H1 (cell line): ENCODE results near the gene AIG1. TPM values are rescaled to one million over a fixed set of nuclear protein-coding genes. Genes with fewer than 3 reads are reported as not detected.

Source experiments
- CTCF ChIA-PET: fragments of 300-600 bp; sonication (Branson Sonifier 250); formaldehyde crosslinking; loops from one replicate; lab custom pipeline; 2021; ENCODE audit not compliant: partially characterized antibody; lab: Charles Lee
- POLR2A ChIA-PET: fragments of 300-600 bp; sonication (Branson Sonifier 250); formaldehyde crosslinking; loops from one replicate; lab custom pipeline; 2021; ENCODE audit warnings: inconsistent platforms; ENCODE audit not compliant: partially characterized antibody; lab: Charles Lee
- DNase-seq, 2 experiments: peaks; one replicate each; pipeline versions ENCODE4 v3.0.0 to v3.0.0-alpha.2; 2010 to 2022; ENCODE audit warnings: low spot score in 2 of 2, low read depth in 1 of 2, mixed read lengths in 1 of 2
- FAIRE-seq: peaks from 2 replicates; lab custom pipeline; 2011; peaks lifted over from hg19 to GRCh38; lab: Jason Lieb, UNC
- H2AFZ ChIP-seq: 2 replicates; pipeline ENCODE4 v1.8.1; 2012; ENCODE audit warnings: low read length, inconsistent platforms
- H2AK5ac ChIP-seq: 2 replicates; pipeline ENCODE4 v1.6.1; 2013; ENCODE audit warnings: low read depth, low read length
- H2BK120ac ChIP-seq: replicated peaks from 2 replicates; pipeline ENCODE3; 2013; ENCODE audit warnings: low read depth, low read length, inconsistent platforms
- H2BK12ac ChIP-seq: 2 replicates; pipeline ENCODE4 v1.6.1; 2013; ENCODE audit warnings: low read depth, low read length
- H2BK15ac ChIP-seq: 2 replicates; pipeline ENCODE4 v1.6.1; 2013; ENCODE audit warnings: low read length
- H2BK20ac ChIP-seq: 2 replicates; pipeline ENCODE4 v1.6.1; 2013; ENCODE audit warnings: low read length
- H2BK5ac ChIP-seq: 2 replicates; pipeline ENCODE4 v1.6.1; 2013; ENCODE audit warnings: low read depth, low read length
- H3K14ac ChIP-seq: 2 replicates; pipeline ENCODE4 v1.6.1; 2013; ENCODE audit warnings: inconsistent platforms; ENCODE audit not compliant: insufficient read length
- H3K18ac ChIP-seq: 2 replicates; pipeline ENCODE4 v1.6.1; 2013; ENCODE audit warnings: low read length; ENCODE audit errors: extremely low read depth
- H3K23ac ChIP-seq: 2 replicates; pipeline ENCODE4 v1.6.1; 2013; ENCODE audit warnings: inconsistent platforms; ENCODE audit not compliant: insufficient read length
- H3K23me2 ChIP-seq: 2 replicates; pipeline ENCODE4 v1.6.1; 2013; ENCODE audit warnings: low read depth, low read length
- H3K27ac ChIP-seq: 2 replicates; pipeline ENCODE4 v1.6.1; 2011; ENCODE audit warnings: low read depth, low read length, inconsistent platforms
- H3K27me3 ChIP-seq, 4 experiments: replicated peaks in 1 of 4; 1 replicate in 1 of 4; 2 replicates in 3 of 4; pipeline versions ENCODE4 v1.6.1 to v1.8.1; 2011 to 2013; ENCODE audit warnings: low read length in 3 of 4, mild to moderate bottlenecking in 3 of 4, inconsistent platforms in 2 of 4, mixed read lengths in 2 of 4, moderate library complexity in 1 of 4; ENCODE audit not compliant: control insufficient read depth in 3 of 4, insufficient read depth in 3 of 4; ENCODE audit errors: extremely low read depth in 1 of 4
- H3K36me3 ChIP-seq, 4 experiments: 2 replicates each; pipeline versions ENCODE4 v1.6.1 to v1.8.1; 2011 to 2013; ENCODE audit warnings: mild to moderate bottlenecking in 4 of 4, low read length in 3 of 4, moderate library complexity in 2 of 4, control low read depth in 1 of 4, inconsistent platforms in 1 of 4; ENCODE audit not compliant: insufficient read depth in 4 of 4, control insufficient read depth in 2 of 4
- H3K4ac ChIP-seq: replicated peaks from 2 replicates; pipeline ENCODE3; 2013; ENCODE audit warnings: low read length, low read depth, mixed read lengths, inconsistent platforms; ENCODE audit not compliant: insufficient read length
- H3K4me1 ChIP-seq, 4 experiments: replicated peaks in 1 of 4; 1 replicate in 1 of 4; 2 replicates in 3 of 4; pipeline versions ENCODE4 v1.6.1 to v1.8.1; 2011 to 2013; ENCODE audit warnings: low read length in 3 of 4, inconsistent platforms in 2 of 4, mixed read lengths in 1 of 4; ENCODE audit not compliant: insufficient read depth in 4 of 4, control insufficient read depth in 3 of 4
- H3K4me2 ChIP-seq, 2 experiments: 2 replicates each; pipeline versions ENCODE4 v1.6.1 to v1.8.1; 2011 to 2013; ENCODE audit warnings: low read depth in 2 of 2, low read length in 2 of 2, control low read depth in 1 of 2, inconsistent platforms in 1 of 2, mild to moderate bottlenecking in 1 of 2; ENCODE audit not compliant: insufficient read depth in 1 of 2
- H3K4me3 ChIP-seq, 4 experiments: fragments of 200-600, 300-600 bp in 1 of 4; sonication (generic), shearing (Covaris generic), sonication (Bioruptor Twin) in 1 of 4; 2 replicates each; pipeline versions ENCODE4 v1.5.1 to v1.8.1; 2011 to 2016; ENCODE audit warnings: low read length in 4 of 4, low read depth in 3 of 4, control low read depth in 2 of 4, inconsistent platforms in 2 of 4, mild to moderate bottlenecking in 2 of 4, mixed read lengths in 1 of 4, moderate library complexity in 1 of 4; ENCODE audit not compliant: insufficient read depth in 2 of 4; ENCODE audit errors: extremely low read depth in 1 of 4
- H3K56ac ChIP-seq: replicated peaks from 2 replicates; pipeline ENCODE3; 2013; ENCODE audit warnings: low read depth, mild to moderate bottlenecking, mixed read lengths, low read length, inconsistent platforms; ENCODE audit not compliant: insufficient read length
- H3K79me1 ChIP-seq: 2 replicates; pipeline ENCODE4 v1.6.1; 2013; ENCODE audit warnings: low read depth, low read length, control low read depth
- H3K79me2 ChIP-seq, 2 experiments: 2 replicates each; pipeline versions ENCODE4 v1.6.1 to v1.8.1; 2012 to 2013; ENCODE audit warnings: low read length in 2 of 2, mild to moderate bottlenecking in 2 of 2, inconsistent platforms in 1 of 2; ENCODE audit not compliant: insufficient read depth in 2 of 2, control insufficient read depth in 1 of 2
- H3K9ac ChIP-seq, 4 experiments: replicated peaks in 1 of 4; 1 replicate in 1 of 4; 2 replicates in 3 of 4; pipeline versions ENCODE4 v1.6.1 to v1.8.1; 2011 to 2013; ENCODE audit warnings: low read depth in 3 of 4, low read length in 3 of 4, control low read depth in 2 of 4, mild to moderate bottlenecking in 2 of 4, moderate library complexity in 2 of 4, inconsistent platforms in 1 of 4; ENCODE audit errors: extremely low read depth in 1 of 4
- H3K9me3 ChIP-seq, 2 experiments: 2 replicates each; pipeline versions ENCODE4 v1.6.1 to v1.8.1; 2012 to 2013; ENCODE audit warnings: mild to moderate bottlenecking in 2 of 2, moderate library complexity in 2 of 2, control low read depth in 1 of 2, inconsistent platforms in 1 of 2, low read depth in 1 of 2, low read length in 1 of 2, mixed read lengths in 1 of 2; ENCODE audit not compliant: insufficient read depth in 2 of 2
- H4K20me1 ChIP-seq, 2 experiments: replicated peaks in 1 of 2; 2 replicates each; pipeline versions ENCODE3 to v1.8.1; 2011 to 2013; ENCODE audit warnings: inconsistent platforms in 2 of 2, low read length in 2 of 2, mild to moderate bottlenecking in 1 of 2; ENCODE audit not compliant: insufficient read depth in 2 of 2, control insufficient read depth in 1 of 2
- H4K5ac ChIP-seq: 2 replicates; pipeline ENCODE4 v1.6.1; 2013; ENCODE audit warnings: low read length, low read depth, mixed read lengths, inconsistent platforms; ENCODE audit not compliant: insufficient read length
- H4K8ac ChIP-seq: 2 replicates; pipeline ENCODE4 v1.8.0; 2013; ENCODE audit warnings: mild to moderate bottlenecking, moderate library complexity, low read length, inconsistent platforms; ENCODE audit not compliant: insufficient read depth; ENCODE audit errors: extremely low read depth
- H4K91ac ChIP-seq: replicated peaks from 2 replicates; pipeline ENCODE3; 2013; ENCODE audit warnings: low read length, mixed read lengths, inconsistent platforms; ENCODE audit not compliant: insufficient read length
- BRCA1 ChIP-seq: IDR thresholded peaks from 2 replicates; pipeline ENCODE4 v1.6.1; 2012; ENCODE audit warnings: low read depth, low read length, improper control_type of control experiment
- CEBPB ChIP-seq: IDR thresholded peaks from 2 replicates; pipeline ENCODE4 v1.6.1; 2012; ENCODE audit warnings: low read depth, low read length
- CHD1 ChIP-seq: IDR thresholded peaks from 2 replicates; pipeline ENCODE4 v1.6.1; 2012; ENCODE audit warnings: low read depth, low read length, improper control_type of control experiment
- GABPA ChIP-seq: IDR thresholded peaks from 2 replicates; pipeline ENCODE4 v1.6.1; 2011; ENCODE audit warnings: mild to moderate bottlenecking, low read length, moderate library complexity, borderline replicate concordance; ENCODE audit not compliant: insufficient read depth
- HDAC6 ChIP-seq: IDR thresholded peaks from one replicate; pipeline ENCODE4 v1.7.1; 2012; ENCODE audit warnings: low read depth, mild to moderate bottlenecking, inconsistent platforms, low read length, moderate library complexity
- KDM4A ChIP-seq: IDR thresholded peaks from one replicate; pipeline ENCODE4 v1.7.1; 2012; ENCODE audit warnings: low read depth, mild to moderate bottlenecking, moderate library complexity, low read length, inconsistent platforms; ENCODE audit not compliant: severe bottlenecking
- MAFK ChIP-seq: IDR thresholded peaks from 2 replicates; pipeline ENCODE4 v1.6.1; 2012; ENCODE audit warnings: low read depth, mild to moderate bottlenecking, improper control_type of control experiment, low read length
- PHF8 ChIP-seq: fragments of 200-600 bp; sonication (generic); conservative IDR thresholded peaks from 2 replicates; pipeline ENCODE4 v1.7.1; 2012; ENCODE audit warnings: low read depth, mild to moderate bottlenecking, inconsistent platforms, low read length, moderate library complexity
- RNF2 ChIP-seq: fragments of 200-900, 300-1000 bp; sonication (generic); IDR thresholded peaks from 2 replicates; pipeline ENCODE4 v1.7.1; 2016; ENCODE audit warnings: borderline replicate concordance, low read depth, mild to moderate bottlenecking, antibody characterized with exemption, low read length; ENCODE audit not compliant: poor library complexity, severe bottlenecking; ENCODE audit errors: missing control alignments
- SRF ChIP-seq: IDR thresholded peaks from 2 replicates; pipeline ENCODE4 v1.6.1; 2011; ENCODE audit warnings: mild to moderate bottlenecking, low read depth, low read length, moderate library complexity
- TCF12 ChIP-seq: IDR thresholded peaks from 2 replicates; pipeline ENCODE4 v1.6.1; 2011; ENCODE audit warnings: low read depth, mild to moderate bottlenecking, low read length
- WGBS, 2 experiments: shearing (Covaris generic) in 1 of 2; methylation state at CpG; one replicate each; pipeline versions ENCODE4 v1.1.6 to v1.1.7; 2013 to 2015; ENCODE audit warnings: low lambda C conversion rate in 2 of 2, mixed read lengths in 2 of 2, inconsistent platforms in 1 of 2, low coverage in 1 of 2, missing lambda C conversion rate in 1 of 2; ENCODE audit not compliant: insufficient replicate concordance in 2 of 2, insufficient coverage in 1 of 2, insufficient read length in 1 of 2; ENCODE audit errors: extremely low coverage in 1 of 2, missing lambda C conversion rate in 1 of 2; 5-methylcytosine and 5-hydroxymethylcytosine counted together
- polyA plus RNA-seq, 7 experiments: library from polyadenylated mRNA; depleted of rRNA in 3 of 7; stranded (reverse) in 5 of 7; unstranded in 2 of 7; fragments of >200 nt in 5 of 7; fragments of 200-250 nt in 2 of 7; gene quantifications; 1 replicate in 5 of 7; 2 replicates in 1 of 7; 4 replicates in 1 of 7; pipeline versions ENCODE4 v1.2.1 to v1.2.3, GENCODE V29; 2011 to 2013; ENCODE audit warnings: missing spikeins in 2 of 7, mixed read lengths in 2 of 7
- total RNA-seq: library from RNA; stranded (reverse); fragmentation: NEBNext Ultra II Directional; extraction: Animal tissue kit (Norgen Biotek cat#: 25700); gene quantifications from 2 replicates; pipeline ENCODE4 v1.2.1, GENCODE V29; 2021
- TF ChIP-seq, protein P1 (sequence below): IDR thresholded peaks from 2 replicates; pipeline ENCODE4 v1.6.1; 2011; ENCODE audit warnings: low read depth, mild to moderate bottlenecking, low read length; ENCODE audit not compliant: insufficient read depth

The AIG1 gene
- total and polyA plus RNA-seq, 2 of the 8 experiments (the other 6 are each of a cell fraction or from before 2014, with no cell fraction given) = 56.6 to 58.4 TPM

DNA sequence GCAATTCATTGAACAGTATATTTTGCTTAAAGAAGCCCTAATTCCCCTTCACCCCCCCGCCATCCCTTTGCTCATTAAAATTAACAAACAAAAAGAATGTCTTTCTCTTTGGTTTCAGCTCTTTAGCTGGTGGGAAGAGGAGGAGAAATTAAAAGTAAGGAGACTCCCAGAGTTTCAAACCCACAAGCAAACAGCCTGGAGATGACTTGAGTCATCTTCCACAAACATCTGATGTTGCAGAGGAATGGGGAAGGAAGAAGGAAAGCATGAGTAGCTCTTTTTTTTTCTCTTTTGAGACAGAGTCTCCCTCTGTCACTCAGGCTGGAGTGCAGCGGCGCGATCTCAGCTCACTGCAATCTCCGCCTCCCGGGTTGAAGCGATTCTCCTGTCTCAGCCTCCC lies 200.2 kb downstream of the AIG1 start:
- Histone ChIP-seq H2BK20ac (no peak overlapping the region), H3K56ac (no peak overlapping the region), H4K91ac (no peak overlapping the region), H3K79me1 (no peaks in the 10 kb centered on the region; the same call in 1 of the 2 replicates), H3K79me2 (no peaks in the 10 kb centered on the region), H3K14ac (no peak overlapping the region), H4K20me1 (no peaks in the 10 kb centered on the region), H3K4me1 (peaks cover 0 to 9% (median 4%) of the 10 kb centered on the region in 4 experiments), H3K18ac (no peak overlapping the region), H3K27me3 (no peaks in the 10 kb centered on the region), H3K4me3 (no peak overlapping the region), H3K4ac (no peak overlapping the region), H3K23ac (no peak overlapping the region), H2AK5ac (no peak overlapping the region), H2BK12ac (no peak overlapping the region), H2AFZ (no peak overlapping the region), H3K9me3 (peaks cover 0 to 4% of the 10 kb centered on the region in 2 experiments; a peak in 1 of 4 replicates), H3K36me3 (no peaks in the 10 kb centered on the region), H2BK5ac (no peak overlapping the region), H3K9ac (no peak overlapping the region), H2BK120ac (no peak overlapping the region), H3K4me2 (no peak overlapping the region), H4K8ac (no peak overlapping the region), H3K27ac (no peak overlapping the region), H4K5ac (no peak overlapping the region), H2BK15ac (no peak overlapping the region), H3K23me2 (no peaks in the 10 kb centered on the region)
- ChIA-PET POLR2A (no interaction called here), CTCF (interaction anchor here (0.6 to 2.1 kb wide), 11 partner anchors 10 to 156 kb away, joined by 3 to 6 read pairs (median 3); no protein-coding TSS in a partner anchor)
- 89% methylated on average over 7 of the region's 7 CpGs; no CpG with 5 or more reads in 1 of the 2 experiments for WGBS, 2 experiments
- no peak for FAIRE-seq
- no peak for DNase-seq
- TF ChIP-seq SRF (no peak), GABPA (no peak), KDM4A (no peak), TCF12 (no peak), HDAC6 (no peak), CEBPB (no peak), RNF2 (no peak), BRCA1 (no peak), MAFK (no peak), PHF8 (no peak), CHD1 (no peak)
- TF ChIP-seq, protein P1, sequence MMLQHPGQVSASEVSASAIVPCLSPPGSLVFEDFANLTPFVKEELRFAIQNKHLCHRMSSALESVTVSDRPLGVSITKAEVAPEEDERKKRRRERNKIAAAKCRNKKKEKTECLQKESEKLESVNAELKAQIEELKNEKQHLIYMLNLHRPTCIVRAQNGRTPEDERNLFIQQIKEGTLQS = no peak
